HG03097 (cell line): ENCODE results near the gene LMNTD2.
A peak's percentile ranks its signal among the peaks of the same experiment; 100 is the strongest.
"Not testable (repeated sequence)": the region's sequence is repeated elsewhere in the genome, so short reads cannot be mapped to it uniquely, and the experiment has no call there.

Experiments used
- ATAC-seq: cut with Tn5 transposase; IDR thresholded peaks from one replicate; pipeline ENCODE4 v1.9.1; 2021; ENCODE audit not compliant: unreplicated experiment, low FRiP score

The LMNTD2 gene

DNA sequence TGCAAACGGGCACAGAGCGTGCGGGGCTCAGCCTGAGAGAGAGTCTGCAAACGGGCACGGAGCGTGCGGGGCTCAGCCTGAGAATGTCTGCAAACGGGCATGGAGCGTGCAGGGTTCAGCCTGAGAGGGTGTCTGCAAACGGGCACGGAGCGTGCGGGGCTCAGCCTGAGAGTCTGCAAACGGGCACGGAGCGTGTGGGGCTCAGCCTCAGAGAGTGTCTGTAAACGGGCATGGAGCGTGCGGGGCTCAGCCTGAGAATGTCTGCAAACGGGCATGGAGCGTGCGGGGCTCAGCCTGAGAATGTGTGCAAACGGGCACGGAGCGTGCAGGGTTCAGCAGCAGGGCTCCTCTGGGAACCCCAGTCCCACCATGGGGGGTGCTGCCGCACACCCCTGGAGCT is 29.3 kb upstream of the LMNTD2 start:
- no peak for ATAC-seq

DNA sequence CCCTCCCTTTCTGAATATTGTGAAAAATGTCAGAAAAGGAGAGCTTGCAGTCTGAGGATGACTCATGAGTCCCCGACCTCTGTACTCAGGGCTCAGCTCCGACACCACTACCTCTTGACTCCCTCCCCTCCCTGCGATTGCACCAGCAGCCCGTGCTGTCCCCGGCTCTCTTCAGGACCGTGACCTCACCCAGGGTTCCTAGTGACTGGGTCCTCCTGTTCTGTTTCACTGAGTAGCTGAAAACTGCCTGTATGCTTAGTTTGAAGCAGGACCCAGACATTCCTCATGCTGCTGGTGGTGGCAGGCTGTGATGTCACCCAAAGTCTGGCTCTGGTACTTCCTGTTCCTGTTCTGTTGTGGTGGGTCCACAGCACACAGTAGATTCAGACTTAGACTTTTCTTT is 27.4 kb upstream of the LMNTD2 start:
- ATAC-seq, result no peak

DNA sequence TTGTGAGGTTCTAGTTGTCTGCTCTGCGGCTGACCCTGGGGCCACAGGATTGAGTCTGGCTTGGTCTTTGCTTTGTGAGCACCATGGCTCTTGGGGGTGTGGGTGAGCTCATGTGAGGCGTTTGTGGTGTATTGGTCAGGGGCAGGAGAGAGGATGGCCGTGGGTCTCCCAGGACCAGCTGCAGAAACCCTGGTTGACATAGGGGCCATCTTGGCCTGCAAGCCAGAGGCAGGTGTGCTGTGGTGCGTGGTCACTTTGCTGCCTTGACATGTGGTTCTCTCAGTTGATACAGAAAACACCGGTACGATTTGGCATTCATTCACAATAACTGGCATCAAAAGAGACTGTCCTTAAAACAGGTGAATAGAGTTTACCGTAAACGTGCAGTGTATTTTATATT is 27.0 kb upstream of the LMNTD2 start:
- ATAC-seq, result no peak

DNA sequence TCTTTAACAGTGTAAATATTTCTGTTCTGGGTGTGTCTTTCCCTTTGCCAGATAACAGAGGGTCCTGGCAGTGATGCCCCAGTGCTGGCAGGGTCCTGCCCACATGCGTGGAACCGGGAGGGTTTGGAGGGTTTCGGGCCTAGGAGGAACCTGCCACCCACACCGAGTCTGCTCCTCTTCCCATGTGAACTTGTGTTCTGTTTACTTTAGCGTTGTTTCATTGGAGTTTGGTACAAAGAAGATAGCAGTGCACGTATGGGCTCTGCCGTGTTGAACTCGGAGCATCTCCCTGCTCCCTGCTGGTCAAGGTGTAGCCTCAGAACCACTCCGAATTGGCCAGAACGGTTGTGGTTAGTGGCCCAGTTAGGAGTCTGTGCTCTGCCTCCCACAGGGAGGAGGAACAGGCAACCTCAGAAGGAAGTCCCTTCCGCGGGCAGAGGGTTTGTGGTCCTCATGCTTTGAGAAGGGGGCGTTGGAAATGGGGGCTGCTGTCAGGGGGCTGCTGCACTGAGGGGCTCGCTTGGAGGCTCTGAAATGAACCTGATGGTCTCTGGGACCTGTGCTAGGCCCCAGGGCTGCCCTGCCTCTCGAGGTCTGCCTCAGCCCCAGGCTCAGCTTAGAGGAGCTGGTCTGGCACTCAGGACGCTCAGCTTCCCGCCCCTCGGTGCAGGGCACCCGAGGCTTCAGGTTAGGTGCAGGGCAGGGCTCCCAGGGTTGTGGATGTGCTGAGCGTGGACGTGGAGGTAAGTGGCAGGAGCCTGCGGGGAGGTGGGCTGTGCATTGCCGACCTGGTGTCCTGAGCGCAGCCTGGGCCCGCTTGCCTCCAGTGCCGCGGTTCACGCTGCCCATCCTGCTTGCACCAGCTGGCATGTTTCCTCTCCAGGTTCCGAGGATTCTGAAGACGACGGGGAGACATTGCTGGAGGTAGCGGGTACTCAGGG is 26.1 kb upstream of the LMNTD2 start:
- ATAC-seq, result no peak

DNA sequence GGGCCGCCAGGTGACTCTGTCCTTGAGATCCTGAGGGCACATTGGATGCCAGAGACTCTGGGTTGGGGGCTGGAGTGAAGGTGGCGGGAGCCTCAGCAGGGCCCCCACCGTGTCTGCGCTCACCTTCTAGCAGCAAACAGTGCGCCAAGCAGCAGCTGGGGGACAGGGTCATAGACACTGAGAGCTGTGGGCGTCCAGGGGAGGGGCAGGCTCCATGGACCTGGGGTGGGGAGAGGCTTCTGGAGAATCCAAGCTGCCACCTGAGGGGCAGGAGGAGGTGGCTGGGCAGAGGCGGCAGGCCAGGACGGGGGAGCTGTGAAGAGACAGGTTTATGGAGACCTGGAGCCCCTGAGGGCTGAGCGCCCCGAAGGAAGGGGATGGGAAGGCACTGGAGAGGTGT is 23.7 kb upstream of the LMNTD2 start:
- no peak for ATAC-seq

DNA sequence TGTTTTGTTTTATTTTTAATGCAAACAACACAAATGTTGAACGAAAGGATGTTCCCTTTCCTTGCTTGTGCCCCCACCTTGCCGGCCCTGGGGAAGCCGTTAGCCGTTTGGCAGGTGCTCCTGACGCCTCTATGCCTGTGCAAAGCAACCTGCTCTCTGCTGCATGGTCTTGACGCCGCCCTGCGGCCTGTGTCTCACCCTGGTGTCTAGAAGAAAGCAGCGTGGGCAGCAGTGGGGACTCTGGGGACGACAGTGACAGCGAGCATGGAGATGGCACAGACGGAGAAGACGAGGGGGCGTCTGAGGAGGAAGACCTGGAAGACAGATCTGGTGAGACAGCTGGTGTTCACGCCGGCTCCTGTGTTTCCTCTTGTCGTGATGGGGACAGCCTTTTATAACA is 21.2 kb upstream of the LMNTD2 start:
- no peak for ATAC-seq

DNA sequence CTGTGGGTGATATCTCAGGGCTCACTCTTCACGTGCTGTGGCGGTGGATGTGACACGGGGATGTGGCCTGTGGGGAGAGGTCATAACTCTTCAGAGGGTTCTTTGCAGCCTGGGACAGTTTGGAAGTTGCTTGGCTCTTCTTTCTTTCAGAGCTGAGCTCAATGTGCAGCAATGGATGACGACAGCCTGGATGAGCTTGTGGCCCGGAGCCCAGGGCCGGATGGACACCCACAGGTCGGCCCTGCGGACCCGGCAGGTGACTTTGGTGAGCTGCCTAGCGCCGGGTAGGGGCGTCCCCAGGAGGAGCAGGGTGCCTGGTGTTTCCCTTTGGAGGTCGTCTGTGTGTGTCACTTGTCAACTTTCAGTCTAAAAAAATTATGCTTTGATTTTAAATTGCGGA is 20.8 kb upstream of the LMNTD2 start:
- no peak for ATAC-seq

DNA sequence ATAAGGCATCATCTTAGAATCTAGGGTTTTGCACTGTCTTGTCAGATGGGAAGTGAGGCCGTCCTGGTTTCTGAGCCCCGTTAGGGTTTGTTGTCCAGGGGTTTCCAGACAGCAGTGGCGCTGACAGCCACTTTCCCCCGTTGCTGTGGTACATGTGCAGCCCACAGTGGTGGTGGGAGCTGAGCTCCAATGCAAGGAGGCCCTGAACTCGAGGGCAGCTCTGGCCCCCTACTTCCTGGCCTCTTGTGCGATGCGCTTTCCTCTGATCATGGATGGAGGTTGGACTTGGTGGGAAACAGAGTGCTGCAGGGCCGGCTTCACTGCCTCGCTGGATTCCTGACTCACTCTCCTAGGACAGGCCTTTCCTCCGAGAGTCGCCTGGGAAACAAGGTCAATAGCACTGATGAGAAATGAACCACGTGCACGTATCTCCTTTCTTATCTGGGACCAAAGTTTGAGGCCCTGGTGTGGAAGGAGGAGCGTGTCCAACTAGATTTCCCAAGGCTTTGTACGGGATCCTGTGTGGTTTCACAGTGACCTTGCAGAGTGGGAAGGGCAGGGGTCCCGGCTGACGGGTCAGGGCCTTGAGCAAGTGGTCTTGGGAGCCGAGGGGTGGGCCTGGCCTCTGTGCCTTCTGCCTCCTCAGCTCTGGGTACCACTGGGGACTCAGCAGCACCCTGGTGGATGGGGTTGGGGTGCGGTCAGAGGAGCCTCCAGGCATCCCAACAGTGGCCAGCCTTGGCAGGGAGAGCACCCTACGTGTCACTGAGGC is 19.5 kb upstream of the LMNTD2 start:
- ATAC-seq, result no peak

DNA sequence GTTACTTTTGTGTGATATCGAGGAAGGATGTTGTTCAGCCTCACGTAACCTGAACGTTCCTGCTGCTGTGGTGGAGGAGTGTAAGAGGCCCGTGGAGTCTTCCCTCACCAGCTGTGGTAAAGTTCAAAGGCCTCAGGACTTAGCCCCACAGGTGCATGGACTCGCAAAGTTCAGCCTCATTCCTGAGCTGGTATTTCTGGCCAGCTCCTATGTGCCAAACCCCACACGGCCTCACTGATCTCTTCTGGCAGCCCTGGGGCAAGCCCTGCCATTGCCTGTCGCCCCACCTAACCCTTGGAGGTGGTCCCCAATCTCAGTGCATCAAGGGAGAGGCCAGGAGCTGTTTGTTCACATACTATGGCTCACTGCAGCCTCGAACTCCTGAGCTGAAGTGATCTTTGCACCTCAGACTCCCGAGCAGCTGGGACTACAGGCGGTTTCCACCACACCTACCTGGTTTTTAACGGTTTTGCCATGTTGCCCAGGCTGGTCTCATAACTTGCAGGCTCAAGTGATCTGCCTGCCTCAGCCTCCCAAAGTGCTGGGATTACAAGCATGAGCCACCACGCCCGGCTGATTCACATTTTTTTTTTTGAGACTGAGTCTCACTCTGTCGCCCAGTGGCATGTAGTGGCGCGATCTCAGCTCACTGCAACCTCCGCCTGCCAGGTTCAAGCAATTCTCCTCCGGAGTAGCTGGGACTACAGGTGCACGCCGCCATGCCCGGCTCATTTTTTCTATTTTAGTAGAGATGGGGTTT is 17.9 kb upstream of the LMNTD2 start:
- no peak for ATAC-seq

DNA sequence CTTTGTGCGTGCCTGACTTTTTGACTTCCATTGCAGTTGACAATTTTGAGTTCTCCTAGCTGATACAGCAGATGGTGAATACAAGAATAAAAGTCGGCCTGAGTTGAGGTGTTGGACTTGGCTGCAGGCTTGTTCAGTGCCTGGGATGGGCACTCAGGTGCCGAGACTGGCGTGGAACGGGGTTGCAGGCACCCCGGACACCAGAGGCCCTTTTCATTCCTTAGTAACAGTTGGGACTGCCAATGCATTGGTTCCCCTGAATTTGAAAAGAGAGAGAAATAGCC is 17.0 kb upstream of the LMNTD2 start:
- no peak for ATAC-seq

DNA sequence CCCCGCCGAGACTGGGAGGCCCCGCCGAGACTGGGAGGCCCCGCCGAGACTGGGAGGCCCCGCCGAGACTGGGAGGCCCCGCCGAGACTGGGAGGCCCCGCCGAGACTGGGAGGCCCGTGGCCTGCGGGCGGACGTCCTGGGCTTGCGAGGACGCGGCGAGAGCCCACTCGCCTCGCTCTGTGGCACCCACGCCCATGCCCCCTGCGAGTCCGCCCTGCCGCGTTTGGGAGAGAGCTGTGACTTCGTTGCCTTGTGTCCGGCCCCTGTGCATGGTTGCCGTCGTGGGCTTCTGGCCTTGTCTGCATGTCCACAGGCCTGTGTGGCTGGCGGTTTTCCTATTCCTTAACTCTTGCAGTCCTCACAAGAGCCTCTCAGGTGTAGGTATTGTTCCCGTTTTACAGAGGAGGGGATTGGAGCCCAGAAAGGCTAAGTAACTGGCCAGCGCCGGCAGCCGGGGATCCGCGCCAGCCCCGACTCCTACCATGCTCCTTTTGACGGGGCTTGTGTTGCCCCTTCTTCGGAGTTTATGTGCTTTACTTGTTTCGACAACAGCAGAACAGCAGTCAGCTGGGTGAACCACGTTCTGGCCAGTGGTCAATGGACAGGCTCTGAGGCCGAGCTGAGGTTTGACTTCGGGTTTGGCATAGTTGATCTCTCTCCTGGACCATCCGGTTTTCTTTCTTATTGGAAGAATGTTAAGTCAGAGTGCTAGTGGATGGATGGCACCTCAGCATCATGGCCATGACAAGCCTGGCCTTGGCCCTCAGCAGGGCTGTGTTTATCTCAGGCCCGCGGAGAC is 16.5 kb upstream of the LMNTD2 start:
- ATAC-seq, result no peak

DNA sequence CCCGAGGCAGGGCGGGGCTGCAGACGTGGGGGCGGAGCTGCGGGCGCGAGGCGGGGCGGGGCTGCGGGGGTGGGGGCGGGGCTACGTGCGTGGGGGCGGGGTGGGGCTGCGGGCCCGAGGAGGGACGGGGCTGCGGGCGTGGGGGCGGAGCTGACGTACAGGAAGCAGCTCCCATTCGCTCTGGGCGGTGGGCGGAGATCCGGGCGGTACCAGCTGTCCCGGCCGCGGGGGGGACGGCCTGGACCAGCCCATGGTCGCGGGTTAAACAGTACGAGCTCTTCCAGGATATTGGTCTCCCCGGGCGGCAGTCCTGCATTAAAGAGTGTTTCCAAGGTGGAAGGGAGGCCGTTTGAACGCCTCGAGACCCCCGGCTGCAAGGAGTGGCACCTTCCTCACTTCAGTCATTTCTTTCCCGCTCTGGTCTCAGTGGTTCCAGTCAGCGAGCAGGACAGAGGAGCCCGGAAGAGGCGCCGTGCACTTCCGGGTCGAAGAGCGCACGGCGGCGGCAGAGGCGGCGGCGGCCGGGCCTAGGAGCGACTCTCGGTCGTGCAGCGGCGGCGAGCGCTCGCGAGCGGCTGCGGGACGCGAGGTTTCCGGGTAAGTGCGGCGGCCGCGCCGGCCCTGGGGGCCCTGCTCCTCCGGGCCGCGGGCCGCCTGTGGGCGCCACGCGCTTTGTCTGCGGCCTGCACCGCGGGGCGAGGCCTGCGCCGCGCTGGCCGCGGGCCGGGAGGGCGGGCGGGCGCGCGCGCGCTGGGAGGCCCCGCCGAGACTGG is 15.6 kb upstream of the LMNTD2 start, which contains the start of gene PHRF1:
PHRF1 (plus strand) TSS at position 475 of the 773 bp plus-strand sequence. CDS start 5,043 bp downstream, outside the sequence.
- ATAC-seq, result peak; percentile 79

DNA sequence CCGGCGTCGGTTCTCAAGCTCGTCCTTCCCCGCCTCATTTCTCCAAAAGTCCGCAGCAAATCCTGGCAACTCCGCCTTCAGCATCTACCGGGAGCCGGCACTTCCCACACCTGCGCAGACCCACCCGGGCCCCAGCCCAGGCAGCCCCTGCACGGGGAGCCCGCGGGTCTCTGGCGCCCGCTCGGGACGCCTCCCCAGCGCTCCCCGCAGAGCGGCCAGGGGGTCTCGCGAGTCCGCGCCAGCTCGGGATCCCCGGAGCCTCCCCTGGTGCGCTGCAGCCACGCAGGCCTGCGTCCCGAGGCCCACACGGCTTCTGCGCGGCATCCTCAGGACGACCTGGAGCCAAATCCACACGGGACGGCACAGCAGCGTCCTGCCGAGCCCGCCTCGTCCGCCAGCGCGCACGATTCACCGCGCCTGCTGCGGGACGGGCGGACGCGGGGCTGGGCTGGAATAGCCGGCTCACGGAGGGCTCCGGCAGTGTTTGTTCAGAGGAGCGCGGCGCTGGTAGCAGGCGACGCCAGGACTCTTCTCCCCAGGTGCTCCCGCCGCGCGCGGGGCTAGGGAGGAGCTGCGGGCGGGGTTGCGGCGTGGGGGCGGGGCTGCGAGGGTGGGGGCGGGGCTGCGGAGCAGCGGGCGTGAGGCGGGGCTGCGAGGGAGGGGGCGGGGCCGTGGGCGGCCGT is 14.9 kb upstream of the LMNTD2 start:
- ATAC-seq, result no peak

DNA sequence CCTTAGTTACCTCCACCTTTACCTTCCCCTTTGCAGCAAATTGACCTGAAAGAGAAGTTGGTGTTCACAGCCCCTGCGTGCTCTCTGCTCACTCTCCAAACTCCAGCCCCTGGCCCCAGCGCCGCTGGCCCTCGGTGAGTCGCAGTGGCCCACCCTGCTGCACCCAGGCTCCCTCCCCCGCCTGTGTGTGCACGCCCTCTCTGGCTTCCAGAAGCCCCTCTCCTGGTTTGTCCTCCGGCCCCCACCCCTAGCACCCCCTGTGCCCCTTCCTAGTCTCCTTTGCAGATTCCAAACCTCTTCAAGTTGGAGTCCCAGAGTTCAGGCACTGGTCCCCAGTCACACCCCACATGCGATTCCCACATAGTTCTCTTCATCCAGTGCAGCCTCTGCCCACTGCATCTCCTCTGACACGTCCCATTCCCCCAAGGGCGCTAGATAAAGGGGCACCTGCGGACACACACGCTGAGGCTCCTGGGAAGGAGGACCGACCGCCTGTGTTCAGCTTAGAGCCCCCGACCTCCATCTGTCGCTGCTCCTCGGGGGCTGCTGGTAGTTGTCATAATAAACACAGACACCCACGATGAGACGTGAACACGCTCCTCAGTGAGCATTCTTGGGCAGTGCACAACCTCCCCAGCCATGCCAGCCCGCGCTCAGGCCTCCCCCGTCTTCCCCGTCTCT is 14.2 kb upstream of the LMNTD2 start:
- ATAC-seq, result no peak

DNA sequence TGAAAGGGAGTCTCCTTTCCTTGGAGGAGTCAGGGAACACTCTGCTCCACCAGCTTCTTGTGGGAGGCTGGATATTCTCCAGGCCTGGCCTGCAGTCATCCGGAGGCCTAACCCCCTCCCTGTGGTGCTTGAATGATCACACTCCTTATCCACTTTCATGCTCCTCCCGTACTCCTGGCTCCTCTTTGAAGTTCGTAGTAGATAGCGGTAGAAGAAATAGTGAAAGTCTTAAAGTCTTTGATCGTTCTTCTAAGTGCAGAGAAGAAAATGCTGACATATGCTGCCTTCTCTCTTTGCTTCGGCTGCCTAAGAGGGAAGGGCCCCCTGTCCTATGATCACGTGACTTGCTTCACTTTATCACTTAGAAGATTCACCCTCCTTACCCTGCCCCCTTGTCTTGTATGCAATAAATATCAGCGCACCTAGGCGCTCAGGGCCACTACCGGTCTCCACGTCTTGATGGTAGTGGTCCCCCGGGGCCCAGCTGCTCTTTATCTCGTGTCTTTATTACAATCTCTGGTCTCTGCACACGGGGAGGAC is 13.6 kb upstream of the LMNTD2 start:
- not testable (repeated sequence) for ATAC-seq

DNA sequence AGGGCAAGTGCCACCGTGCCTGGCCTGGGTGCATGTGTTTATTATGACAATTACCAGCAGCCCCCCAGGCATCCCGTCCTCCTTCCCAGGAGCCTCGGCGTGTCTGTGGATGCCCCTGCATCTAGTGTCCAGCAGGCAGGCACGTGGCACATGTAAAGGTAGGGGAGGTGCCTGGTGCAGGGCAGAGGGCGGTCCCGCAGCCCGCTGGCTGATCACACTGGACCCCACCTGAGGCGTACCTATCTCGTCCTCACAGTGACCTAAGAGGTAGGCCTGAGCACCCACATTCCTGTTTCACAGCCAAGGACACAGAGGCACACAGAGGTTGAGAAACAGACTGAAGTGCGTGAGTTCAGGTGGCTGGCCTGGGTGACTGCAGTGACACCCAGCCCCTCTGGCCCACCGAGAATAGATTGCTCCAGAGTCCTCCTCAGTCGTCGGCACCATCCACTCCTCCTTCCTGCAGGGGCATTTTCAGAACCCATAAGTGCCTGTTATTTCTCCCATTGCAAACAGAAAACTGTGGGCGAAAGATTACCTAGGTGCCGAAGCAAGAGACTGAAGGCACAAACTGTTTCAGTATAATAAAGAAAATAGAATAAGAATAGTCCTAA is 12.7 kb upstream of the LMNTD2 start:
- ATAC-seq, result no peak

DNA sequence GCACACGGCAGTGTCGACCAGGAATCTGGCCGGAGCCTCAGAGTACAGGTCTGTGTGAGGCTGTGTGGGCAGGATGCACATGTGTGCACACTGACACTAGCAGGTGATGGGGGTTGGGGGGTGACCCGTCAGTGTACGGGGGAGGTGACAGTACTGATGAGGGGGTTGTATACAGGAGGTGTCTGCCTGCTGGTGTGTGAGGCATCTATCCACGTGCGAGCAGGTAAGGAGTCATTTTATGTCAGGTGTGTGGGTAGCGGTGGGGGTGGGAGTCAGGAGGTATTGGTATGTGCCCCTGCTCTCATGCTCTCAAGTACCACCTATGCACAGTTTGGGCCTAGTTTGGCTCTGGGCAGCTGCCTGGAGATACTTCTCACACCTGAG is 11.3 kb upstream of the LMNTD2 start:
- no peak for ATAC-seq
